NCI-H2227 (cell line): ENCODE data around the gene NLN.
A peak's percentile ranks its signal among the peaks of the same experiment; 100 is the strongest.
"Not testable (repeated sequence)": the region's sequence is repeated elsewhere in the genome, so short reads cannot be mapped to it uniquely, and the experiment has no call there.

Experiments used
- DNase-seq: peaks from one replicate; lab custom pipeline; 2025; ENCODE audit not compliant: unreplicated experiment; lab: John Stamatoyannopoulos, UW

NLN gene

DNA sequence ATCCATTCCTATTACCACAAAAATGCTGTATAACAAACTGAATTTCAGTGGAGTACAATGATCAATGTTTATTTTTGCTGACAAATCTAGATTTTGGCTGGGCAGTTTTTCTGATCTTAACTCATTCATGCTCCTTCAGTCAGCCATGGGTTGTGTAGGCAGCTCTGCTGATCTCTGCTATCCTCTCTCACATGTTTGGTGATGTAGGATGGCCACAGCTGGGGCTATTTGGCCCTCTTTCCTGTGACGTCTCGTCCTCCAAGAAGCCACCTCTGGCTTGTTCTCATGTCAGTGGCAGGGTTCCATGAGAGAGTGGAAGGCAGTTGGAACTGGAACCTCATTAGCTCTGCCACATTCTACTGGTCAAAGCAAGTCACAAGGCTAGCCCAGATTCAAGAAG lies 8.9 kb downstream of the NLN start:
- no peak for DNase-seq

DNA sequence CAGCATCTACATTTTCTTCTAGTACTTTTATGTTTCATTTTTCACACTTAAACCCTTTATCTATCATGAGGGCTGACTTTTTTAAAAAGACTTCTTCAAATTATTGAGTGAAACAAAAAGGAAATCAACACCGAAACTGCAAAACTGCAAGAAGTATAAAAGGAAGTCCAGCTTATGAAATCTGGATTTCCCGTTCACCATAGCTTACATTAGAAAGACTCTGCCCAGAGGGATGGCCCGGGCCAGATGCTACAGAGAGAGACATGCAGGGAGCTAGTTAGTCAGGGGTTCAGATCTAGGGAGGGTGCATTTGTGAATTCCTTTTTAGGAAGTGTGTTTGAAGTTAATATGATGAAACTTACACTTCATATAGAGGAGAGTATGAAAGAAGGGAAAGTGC lies 10.0 kb downstream of the NLN start:
- DNase-seq, result not testable (repeated sequence)

DNA sequence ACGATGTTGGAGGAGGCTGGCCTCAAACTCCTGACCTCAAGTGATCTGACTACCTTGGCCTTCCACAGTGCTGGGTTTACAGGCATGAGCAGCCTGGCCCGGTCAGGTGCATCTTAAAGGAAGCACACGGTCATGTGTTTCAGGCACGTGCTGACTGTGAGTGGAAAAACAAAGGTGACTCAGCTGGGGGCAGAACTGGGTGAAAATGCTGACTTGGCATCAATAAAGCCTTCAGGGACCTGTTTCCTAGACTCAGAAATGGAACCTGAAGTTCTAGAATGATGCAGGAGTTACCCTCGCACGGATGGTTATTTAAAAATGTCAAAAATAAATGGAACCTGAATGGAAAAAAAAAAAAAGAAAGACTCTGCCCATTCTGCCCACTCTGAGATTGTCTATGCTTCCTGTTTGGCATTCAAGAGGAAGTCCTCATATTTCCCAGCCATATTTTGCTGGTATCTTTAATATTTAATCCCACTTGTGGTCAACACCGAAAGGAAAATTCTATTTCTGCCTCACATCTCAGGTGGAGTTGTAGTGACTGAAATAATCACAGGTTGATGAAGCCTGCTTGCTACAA lies 12.3 kb downstream of the NLN start:
- DNase-seq, result not testable (repeated sequence)

DNA sequence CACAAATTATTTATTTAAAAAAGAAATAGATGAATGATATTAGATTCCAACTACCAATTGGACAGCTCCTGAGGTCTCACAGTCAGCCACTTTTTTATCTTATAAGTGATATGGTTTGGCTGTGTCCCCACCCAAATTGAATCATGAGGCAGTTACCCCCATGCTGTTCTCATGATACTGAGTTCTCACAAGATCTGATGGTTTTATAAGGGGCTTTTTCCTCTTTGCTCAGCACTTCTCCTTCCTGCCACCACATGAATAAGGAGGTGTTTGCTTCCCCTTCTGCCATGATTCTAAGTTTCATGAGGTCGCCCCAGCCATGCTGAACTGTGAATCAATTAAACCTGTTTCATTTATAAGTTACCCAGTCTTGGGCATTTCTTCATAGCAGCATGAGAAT lies 12.9 kb downstream of the NLN start:
- no peak for DNase-seq

DNA sequence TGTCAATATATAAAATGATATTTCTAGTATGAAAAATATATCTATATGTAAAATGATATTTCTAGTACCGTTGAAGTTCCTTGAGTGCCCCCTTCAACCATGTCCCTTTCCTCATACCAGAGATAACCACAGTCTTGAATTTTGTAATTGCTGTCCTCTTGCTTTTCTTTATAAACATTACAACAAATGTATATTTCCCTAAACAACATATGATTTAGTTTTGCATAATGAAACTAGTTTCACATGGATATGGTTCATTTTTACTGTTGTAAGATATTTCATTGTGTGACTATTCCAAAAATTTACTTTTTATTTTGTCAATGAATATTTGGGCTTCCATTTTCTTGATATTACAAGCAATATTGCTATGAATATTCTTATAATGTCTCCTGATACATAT lies 14.0 kb downstream of the NLN start:
- DNase-seq, result no peak

DNA sequence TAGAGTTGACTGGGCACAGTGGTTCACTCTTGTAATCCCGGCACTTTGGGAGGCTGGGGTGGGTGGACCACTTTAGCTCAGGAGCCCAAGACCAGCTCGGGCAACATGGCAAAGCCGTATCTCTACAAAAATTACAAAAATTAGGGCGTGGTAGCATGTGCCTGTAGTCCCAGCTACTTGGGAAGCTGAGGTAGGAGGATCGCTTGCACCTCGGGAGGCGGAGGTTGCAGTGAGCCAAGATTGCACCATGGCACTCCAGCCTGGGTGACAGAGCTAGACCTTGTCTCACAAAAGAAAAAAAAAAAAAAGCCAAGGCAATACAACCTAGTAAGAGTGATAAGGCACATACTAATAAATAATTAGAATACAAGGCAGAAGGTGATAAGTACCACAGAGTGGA lies 15.8 kb downstream of the NLN start:
- DNase-seq, result no peak

DNA sequence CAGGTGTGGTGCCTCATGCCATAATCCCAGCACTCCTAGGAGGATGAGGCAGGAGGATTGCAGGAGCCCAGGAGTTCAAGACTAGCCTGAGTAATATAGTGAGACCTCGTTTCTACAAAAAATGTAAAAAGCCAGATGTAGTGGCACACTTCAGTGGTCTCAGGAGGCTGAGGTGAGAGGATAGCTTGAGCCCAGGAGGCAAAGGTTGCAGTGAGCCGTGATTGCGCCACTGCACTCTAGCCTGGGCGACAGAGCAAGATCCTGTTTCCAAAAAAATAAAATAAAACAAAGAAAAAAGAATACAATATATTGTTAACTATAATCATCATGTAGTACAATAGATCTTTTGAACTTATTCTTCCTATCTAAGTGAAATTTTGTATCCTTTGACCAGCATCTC lies 16.3 kb downstream of the NLN start:
- no peak for DNase-seq

DNA sequence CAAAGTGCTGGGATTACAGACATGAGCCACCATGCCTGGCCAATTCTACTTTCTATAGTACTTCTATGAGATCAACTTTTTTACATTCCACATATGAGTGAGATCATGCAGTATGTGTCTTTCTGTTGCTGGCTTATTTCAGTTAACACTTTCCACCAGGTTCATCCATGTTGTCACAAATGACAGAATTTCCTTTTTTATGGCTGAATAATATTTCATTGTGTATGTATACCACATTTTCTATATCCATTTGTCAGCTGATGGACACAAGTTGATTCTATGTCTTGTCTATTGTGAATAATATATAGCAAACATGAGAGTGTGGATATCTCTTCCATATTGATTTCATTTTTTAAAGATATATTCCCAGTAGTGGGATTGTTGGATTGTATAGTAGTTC lies 17.2 kb downstream of the NLN start:
- no peak for DNase-seq

DNA sequence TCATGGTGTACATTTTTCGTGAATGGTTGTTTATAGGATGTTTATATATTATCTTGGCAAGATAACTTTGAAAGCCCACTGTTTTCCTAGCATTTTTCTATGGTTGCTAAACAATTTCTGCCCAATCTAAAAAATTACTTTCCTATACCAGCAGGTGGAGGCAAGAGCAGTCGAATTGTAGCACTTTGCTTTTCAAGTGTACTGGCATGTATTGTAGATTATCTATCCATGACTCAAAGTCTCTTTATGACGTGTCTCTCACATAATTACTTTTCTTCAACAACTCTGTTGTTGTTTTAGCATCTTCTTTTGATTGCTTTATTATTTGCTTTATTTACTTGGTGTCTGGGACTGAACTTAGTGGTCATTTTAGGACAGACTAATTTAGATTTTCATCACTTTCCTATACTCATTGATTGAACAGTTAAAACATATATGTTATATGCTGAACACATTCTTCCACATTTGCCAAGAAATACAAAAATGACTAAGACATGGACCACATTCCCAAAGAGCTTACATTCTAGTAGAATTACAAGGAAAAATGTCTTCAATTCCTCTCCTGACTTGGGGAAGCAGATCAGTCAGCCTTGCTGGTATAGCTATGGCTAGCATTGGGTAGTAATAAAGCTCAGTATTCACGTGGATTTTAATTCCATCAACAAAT lies 20.7 kb downstream of the NLN start:
- DNase-seq, result peak; percentile 35

DNA sequence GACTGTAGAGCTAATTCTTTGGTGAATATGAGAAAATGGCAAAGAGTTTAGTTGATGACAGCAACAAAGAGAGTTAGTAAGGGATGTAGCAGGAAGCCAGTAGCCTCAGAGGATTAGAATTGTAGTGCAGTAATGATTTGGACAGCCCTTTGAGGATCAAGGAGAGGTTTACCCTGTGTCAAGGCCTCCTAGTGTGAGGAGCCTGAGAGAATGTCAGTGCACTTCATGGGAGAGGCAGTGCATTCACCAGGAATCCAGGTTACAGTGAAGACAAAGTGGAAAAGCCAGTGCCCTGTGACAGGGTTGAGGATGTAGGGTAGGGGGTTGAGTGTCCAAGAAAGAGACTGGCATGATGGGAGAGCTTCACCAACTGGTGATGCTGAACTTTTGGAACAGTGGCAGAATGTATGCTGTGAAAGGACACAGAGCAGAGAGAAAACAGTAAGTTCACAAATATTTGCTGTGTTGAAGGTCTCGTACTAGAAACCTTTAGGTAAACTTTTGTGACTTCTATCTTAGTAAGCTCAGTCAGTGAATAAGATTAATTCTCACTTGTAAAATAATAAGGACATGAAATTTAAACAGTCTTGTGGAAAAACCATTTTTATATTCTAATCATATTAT lies 27.3 kb downstream of the NLN start:
- DNase-seq, result no peak

DNA sequence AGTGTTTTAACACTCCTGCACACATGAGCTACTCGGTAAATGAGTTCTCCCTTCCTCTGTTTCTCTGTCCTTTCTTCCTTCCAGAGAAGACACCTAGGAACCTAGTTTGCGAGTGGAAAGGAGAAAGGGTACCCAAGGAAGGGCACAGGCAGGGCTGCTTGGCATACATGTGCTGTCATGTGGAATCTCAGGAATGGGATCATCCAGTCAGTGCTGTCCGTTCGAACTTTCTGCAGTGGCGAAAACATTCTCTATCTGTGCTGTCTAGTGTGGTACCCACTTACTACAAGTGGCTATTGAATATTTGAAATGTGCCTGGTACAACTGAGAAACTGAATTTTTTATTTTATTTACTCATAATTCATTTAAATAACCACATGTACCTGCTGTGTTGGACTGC lies 28.0 kb downstream of the NLN start:
- DNase-seq, result no peak

DNA sequence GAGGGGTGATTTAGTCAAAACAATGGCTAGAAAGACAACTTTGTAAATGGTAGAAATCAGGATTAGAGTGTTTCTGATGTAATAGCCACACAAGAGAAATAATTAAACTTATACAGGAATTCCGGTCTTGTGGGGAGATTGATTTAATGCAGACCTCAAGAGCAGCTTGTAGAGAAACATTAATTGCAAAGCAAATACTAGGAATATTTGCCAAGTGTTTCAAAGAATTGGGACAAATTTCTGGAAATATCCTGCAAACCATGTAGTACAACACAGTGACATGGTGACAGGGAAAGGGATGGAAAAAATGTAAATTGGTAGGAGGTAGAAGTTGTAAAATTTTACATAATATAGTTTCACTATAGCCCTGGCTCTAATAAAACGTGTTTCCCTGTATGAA lies 28.9 kb downstream of the NLN start:
- DNase-seq, result no peak

DNA sequence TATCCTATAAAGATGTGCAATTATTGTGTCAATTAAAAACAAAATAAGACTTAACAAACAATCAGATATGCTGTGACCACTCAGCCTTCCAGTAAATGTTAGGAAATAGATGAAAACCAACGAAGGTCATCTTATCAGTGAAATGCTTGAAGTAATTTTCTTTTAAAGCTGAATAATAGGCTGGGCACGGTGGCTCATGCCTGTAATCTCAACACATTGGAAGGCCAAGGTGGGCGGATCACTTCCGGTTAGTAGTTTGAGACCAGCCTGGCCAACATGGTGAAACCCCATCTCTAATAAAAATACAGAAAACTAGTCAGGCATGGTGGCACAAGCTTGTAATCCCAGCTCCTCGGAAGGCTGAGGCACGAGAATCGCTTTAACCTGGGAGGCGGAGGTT lies 31.2 kb downstream of the NLN start:
- no peak for DNase-seq

DNA sequence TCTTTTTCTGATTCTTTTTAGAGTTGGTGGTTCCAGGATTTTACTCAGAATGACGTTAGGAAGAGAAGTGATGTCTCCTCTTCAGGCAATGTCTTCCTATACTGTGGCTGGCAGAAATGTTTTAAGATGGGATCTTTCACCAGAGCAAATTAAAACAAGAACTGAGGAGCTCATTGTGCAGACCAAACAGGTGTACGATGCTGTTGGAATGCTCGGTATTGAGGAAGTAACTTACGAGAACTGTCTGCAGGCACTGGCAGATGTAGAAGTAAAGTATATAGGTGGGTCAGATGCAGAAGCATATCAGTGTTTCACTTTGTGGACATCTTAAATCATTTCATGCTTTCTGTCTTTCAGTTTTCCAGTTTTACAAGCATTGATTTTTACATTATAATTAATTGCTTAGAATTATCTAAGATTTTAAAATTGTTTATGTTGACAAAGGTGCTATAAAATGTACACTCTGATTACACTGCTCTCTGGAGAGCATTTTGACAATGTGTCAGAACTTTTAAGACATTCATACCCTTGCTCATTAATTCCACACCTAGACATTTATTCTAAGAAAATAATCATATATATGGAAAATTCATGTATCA lies 36.6 kb downstream of the NLN start:
- DNase-seq, result no peak

DNA sequence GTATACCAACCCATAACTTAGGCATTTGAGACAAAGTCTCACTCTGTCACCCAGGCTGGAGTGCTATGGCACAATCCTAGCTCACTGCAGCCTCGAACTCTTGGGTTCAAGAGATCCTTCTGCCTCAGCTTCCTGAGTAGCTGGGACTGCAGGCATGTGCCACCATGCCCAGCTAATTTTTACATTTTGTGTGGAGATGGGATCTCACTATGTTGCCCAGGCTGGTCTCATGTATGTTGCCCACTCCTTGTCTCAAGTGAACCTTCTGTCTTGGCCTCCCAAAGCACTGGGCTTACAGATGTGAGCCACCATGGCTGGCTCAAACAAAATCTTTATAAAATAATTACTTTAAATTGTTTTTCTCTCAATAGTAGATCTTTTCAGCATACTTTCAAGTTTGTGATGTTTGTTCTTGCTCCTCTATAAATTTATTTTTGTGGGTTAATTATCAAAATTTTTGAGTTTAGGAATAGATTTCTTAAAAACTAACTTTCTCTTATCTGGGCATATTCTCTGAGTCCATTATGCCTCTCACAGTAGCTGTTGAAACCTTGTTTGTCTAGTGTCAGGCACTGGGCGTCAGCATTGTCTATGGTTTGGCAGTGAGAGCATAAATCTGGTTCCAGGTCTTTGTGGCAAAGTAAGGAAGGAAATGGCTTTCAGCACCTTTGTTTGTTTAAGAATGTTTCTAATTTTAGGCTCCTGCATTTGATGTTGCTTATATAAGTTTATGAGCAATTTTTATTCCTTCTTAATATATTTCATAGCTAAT lies 38.7 kb downstream of the NLN start:
- DNase-seq, result no peak

DNA sequence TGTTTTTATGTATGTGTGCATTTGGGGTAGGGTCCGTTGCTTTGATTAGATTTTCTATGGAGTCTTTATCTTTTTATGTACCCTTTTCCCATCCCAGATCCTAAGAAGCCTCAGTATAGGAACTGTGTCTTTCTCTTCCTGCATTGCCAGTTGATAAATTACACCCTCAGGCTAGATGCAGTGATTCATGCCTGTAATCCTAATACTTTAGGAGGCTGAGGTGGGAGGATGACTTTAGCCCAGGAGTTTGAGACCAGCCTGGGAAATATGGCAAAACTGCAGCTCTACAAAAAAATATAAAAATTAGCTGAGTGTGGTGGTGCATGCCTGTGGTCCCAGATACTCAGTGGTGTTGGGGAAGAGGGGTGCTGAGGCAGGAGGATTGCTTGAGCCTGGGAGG lies 40.2 kb downstream of the NLN start:
- DNase-seq, result no peak

DNA sequence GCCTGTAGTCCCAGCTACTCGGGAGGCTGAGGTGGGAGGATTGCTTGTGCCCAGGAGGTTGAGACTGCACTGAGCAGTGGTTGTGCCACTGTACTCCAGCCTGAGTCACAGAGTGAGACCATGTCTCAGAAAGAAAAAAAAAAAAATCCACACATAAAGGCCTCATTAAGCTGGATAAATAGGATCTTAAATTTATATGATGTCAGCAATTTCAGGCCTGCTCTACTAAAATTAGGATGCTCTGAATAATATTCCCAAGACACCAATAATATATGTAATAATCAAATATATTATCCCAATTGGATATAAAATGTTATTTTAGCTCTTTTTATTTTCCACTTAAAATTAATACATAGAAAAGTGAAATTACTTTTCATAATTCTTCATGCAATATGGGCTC lies 43.6 kb downstream of the NLN start:
- no peak for DNase-seq

DNA sequence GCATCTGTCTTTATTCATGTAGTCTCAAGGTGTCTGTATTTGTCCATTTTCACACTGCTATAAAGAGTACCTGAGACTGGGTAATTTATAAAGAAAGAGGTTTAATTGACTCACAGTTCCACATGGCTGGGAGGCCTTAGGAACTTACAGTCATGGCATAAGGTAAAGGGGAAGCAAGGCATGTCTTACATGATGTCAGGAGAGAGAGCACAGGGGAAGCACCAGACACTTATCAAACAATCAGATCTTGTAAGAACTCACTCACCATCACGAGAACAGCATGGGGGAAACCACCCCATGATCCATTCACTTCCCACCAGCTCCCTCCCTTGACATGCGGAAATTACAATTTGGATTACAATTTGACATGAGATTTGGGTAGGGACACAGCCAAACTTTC lies 44.2 kb downstream of the NLN start:
- DNase-seq, result no peak

DNA sequence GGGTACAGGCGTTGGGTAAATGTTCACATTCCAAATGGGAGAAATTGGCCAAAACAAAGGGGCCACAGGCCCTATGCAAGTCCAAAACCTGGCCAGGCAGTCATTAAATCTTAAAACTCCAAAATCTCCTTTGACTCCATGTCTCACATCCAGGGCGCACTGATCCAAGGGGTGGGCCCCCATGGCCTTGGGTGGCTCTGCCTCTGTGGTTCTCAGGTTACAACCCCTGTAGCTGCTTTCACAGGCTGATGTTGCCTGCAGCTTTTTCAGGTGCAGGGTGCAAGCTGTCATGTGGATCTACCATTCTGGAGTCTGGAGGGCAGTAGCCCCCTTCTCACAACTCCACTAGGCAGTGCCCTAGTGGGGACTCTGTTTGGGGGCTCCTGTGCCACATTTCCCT lies 44.8 kb downstream of the NLN start:
- no peak for DNase-seq

DNA sequence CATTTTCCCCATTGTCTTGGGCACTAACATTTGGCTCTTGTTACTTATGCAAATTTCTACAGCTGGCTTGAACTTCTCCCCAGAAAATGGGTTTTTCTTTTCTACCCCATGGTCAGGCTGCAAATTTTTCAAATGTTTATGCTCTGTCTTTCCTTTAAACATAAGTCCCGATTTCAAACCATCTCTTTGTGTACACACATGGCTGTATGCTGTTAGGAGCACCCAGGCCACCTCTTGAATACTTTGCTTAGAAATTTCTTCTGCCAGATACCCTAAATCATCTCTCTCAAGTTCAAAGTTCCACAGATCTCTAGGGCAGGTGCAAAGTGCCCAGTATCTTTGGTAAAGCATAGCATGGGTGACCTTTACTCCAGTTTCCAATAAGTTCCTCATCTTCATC lies 45.6 kb downstream of the NLN start:
- no peak for DNase-seq

DNA sequence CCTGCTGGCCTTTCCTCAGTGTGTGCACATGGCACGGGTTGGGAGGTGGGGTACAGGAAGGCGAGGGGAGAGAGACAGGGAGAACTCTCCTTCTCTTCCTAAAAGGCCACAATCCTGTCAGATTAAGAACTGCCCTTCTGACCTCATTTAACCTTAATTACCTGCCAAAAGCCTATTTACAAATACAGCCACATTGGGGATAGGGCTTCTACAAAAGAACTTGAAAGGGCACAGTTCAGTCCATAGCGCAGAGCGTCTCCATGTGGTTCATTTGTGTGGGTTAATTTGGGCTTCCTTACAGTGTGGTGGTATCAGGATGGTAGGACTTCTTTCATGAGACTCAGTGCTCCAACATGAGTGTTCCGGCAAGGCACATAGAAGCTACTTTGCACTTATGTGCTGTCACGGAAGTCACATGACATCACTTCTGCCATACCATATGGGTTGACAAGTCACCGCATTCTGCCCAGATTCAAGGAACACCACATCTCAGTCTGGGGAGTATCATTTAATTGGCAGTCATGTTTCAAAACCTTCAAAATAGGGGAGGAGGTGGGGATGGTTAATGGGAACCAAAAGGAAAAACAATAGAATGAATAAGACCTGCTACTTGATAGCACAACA lies 46.8 kb downstream of the NLN start:
- DNase-seq, result no peak
